ENCODE measurements around the gene OR1I1.

OR1I1 gene

GRCh38 chr19:15122331-15123030 is 40.5 kb downstream of the OR1I1 start:
- DNase-seq (ENCODE audit: low spot score in 2 of 2) = no peak
- Mint-ChIP-seq H3K27ac (no peak overlapping the region), H3K4me3 (no peak overlapping the region), H3K9me3 (no peaks in the 10 kb centered on the region), H3K4me1 (peaks cover 26% of the 10 kb centered on the region), H3K36me3 (peaks cover 58% of the 10 kb centered on the region)
- ATAC-seq = no peak

- Mint-ChIP-seq H3K36me3 (peaks cover 51% of the 10 kb centered on the region), H3K9me3 (no peaks in the 10 kb centered on the region), H3K4me3 (peak overlapping the region; percentile 93), H3K4me1 (peaks cover 26% of the 10 kb centered on the region), H3K27ac (peak overlapping the region; percentile 97)
- DNase-seq (ENCODE audit: low spot score in 2 of 2) (no peak), ATAC-seq (no peak)
Observed at GRCh38 chr19:15123031-15123890, 41.2 kb downstream of the OR1I1 start.

GRCh38 chr19:15123900-15124299 is 41.9 kb downstream of the OR1I1 start:
- Mint-ChIP-seq H3K4me3 (peak overlapping the region; percentile 93), H3K4me1 (peaks cover 26% of the 10 kb centered on the region), H3K9me3 (no peaks in the 10 kb centered on the region), H3K36me3 (peaks cover 45% of the 10 kb centered on the region), H3K27ac (peak overlapping the region; percentile 97)
- ATAC-seq (no peak), DNase-seq (ENCODE audit: low spot score in 2 of 2) (no peak)

DNA sequence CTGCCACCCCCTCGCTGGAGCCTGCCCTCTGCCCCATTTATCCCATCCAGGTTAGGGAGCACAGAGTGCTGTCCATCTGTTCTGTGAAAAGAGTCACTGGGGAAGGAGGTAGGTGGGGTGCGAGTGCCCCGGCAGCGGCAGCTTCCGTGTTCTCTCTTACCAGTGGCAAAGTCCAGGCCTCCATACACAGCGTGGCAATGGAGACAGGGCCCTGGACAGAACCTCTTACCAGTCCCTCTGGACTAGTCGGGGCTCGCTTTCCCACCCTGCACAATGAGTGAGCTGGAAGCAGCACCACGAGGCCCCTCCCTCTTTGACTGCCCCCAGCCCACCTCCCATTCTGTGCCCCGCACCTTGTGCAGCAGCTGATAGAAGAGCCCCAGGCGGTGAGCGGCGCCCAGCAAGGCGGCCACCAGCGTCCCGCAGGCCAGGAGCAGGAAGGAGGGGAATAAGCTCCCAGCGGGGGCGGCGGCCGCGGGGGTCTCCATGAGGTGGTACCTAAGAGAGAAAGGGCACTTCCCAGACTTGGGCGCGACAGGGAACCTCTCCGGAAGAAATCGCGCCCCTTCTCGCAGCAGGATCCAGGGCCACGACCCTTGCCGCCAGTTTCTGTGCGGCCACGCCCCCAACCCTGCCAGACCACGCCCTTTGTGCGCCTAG is 42.7 kb downstream of the OR1I1 start:
- DNase-seq (ENCODE audit: low spot score in 2 of 2) = no peak
- Mint-ChIP-seq H3K4me3 (peak overlapping the region; percentile 93), H3K9me3 (no peaks in the 10 kb centered on the region), H3K4me1 (peaks cover 26% of the 10 kb centered on the region), H3K36me3 (peaks cover 37% of the 10 kb centered on the region), H3K27ac (peak overlapping the region; percentile 97)
- ATAC-seq = no peak

GRCh38 chr19:15125232-15126067 is 43.4 kb downstream of the OR1I1 start:
- H3K4me1 Mint-ChIP-seq = peaks cover 31% of the 10 kb centered on the region
- peak overlapping the region; percentile 93 for H3K4me3 Mint-ChIP-seq
- H3K9me3 Mint-ChIP-seq = no peaks in the 10 kb centered on the region
- DNase-seq (ENCODE audit: low spot score in 2 of 2) (peak; percentile 97 to 99), ATAC-seq (peak; percentile 94)
- H3K27ac Mint-ChIP-seq = peak overlapping the region; percentile 97
- peaks cover 30% of the 10 kb centered on the region for H3K36me3 Mint-ChIP-seq

- DNase-seq (ENCODE audit: low spot score in 2 of 2) (no peak), ATAC-seq (no peak)
- peak overlapping the region; percentile 93 for H3K4me3 Mint-ChIP-seq
- H3K27ac Mint-ChIP-seq = peak overlapping the region; percentile 97
- H3K9me3 Mint-ChIP-seq = no peaks in the 10 kb centered on the region
- H3K4me1 Mint-ChIP-seq = peaks cover 27% of the 10 kb centered on the region
- H3K36me3 Mint-ChIP-seq = peaks cover 22% of the 10 kb centered on the region
Observed at GRCh38 chr19:15126131-15126910, 44.3 kb downstream of the OR1I1 start.

DNA sequence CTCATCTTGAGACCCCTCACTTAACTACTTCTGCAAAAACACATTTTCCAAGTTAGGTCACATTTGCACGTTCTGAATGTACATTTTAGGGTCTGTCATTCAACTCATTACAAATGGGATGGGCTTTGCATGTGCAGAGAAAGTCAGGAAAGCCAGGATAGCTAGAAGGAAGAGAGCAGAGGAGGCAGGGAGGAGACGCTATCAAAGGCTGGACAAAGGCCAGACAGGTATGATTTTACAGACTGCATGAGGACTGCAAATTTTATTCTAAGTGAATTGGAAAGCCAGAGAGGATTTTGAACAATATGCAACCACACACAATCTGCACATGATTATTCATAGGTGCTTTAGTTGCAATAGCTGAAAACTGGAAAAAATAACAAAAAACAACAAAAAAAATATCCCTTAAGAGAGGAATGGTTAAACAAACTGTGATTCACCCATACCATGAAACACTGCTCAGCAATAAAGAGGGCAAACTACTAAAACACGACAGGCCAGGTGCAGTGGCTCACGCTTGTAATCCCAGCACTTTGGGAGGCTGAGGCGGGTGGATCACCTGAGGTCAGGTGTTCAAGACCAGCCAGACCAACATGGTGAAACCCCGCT is 46.3 kb downstream of the OR1I1 start:
- Mint-ChIP-seq H3K9me3 (no peaks in the 10 kb centered on the region), H3K27ac (no peak overlapping the region), H3K36me3 (peaks cover 12% of the 10 kb centered on the region), H3K4me1 (peaks cover 25% of the 10 kb centered on the region), H3K4me3 (no peak overlapping the region)
- ATAC-seq (no peak), DNase-seq (ENCODE audit: low spot score in 2 of 2) (no peak)

DNA sequence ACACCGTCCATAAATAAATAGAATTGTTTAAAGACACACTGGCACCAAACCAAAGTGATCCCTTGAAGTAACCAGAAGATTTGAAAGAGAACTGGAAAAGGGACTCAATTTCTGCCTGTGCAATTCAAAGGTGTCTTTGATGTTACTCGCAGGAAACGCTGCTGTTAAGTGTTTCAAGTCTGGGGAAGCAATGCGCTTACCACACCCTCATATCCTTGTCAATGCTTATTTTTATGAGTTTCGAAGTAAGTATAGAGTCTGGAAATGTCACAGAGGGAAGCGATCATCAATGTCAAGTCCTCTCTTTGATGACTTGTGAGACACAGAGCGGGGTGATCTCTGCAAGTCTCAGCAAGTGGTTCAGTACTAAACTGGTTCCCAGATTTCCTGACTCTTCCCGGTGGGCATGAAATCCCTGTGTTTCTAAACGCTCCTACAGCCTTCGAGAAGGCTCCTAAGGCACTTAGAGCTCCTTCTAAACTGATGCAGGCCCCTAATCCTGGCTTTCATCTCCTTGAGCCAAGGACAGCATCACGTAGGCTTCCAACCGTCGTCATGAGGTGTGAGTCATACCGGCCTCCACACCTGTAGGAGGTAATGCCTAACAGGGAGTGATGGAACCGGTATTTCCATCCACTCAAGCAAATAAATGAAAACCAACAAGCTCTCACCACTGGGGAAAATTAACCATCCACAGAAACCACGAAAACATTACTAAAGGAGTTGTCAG is 48.0 kb downstream of the OR1I1 start:
- H3K4me3 Mint-ChIP-seq = no peak overlapping the region
- no peak for ATAC-seq
- DNase-seq (ENCODE audit: low spot score in 2 of 2) = no peak
- H3K36me3 Mint-ChIP-seq = peaks cover 10% of the 10 kb centered on the region
- H3K9me3 Mint-ChIP-seq = no peaks in the 10 kb centered on the region
- no peak overlapping the region for H3K27ac Mint-ChIP-seq
- peaks cover 13% of the 10 kb centered on the region for H3K4me1 Mint-ChIP-seq

GRCh38 chr19:15136234-15136954 is 54.4 kb downstream of the OR1I1 start:
- no peak overlapping the region for H3K27ac Mint-ChIP-seq
- H3K4me1 Mint-ChIP-seq = no peaks in the 10 kb centered on the region
- no peak overlapping the region for H3K4me3 Mint-ChIP-seq
- no peaks in the 10 kb centered on the region for H3K36me3 Mint-ChIP-seq
- ATAC-seq (no peak), DNase-seq (ENCODE audit: low spot score in 2 of 2) (no peak)
- H3K9me3 Mint-ChIP-seq = no peaks in the 10 kb centered on the region

- Mint-ChIP-seq H3K36me3 (no peaks in the 10 kb centered on the region), H3K9me3 (no peaks in the 10 kb centered on the region), H3K27ac (no peak overlapping the region), H3K4me3 (no peak overlapping the region), H3K4me1 (no peaks in the 10 kb centered on the region)
- ATAC-seq (no peak), DNase-seq (ENCODE audit: low spot score in 2 of 2) (no peak)
Observed at GRCh38 chr19:15137777-15138176, 55.8 kb downstream of the OR1I1 start.

- H3K36me3 Mint-ChIP-seq = no peaks in the 10 kb centered on the region
- H3K4me1 Mint-ChIP-seq = no peaks in the 10 kb centered on the region
- no peak overlapping the region for H3K4me3 Mint-ChIP-seq
- H3K9me3 Mint-ChIP-seq = no peaks in the 10 kb centered on the region
- no peak overlapping the region for H3K27ac Mint-ChIP-seq
- no peak for ATAC-seq
- no peak for DNase-seq (ENCODE audit: low spot score in 2 of 2)
Observed at GRCh38 chr19:15138427-15138826, 56.4 kb downstream of the OR1I1 start.

- no peak for ATAC-seq
Observed at GRCh38 chr19:15141143-15141542, 59.1 kb downstream of the OR1I1 start.

GRCh38 chr19:15142313-15142712 is 60.3 kb downstream of the OR1I1 start:
- Mint-ChIP-seq H3K9me3 (no peaks in the 10 kb centered on the region), H3K4me3 (no peak overlapping the region), H3K4me1 (no peaks in the 10 kb centered on the region), H3K27ac (no peak overlapping the region), H3K36me3 (no peaks in the 10 kb centered on the region)
- DNase-seq (ENCODE audit: low spot score in 2 of 2) (no peak), ATAC-seq (no peak)

More at GRCh38 chr19:15141143-15141542, 59.1 kb downstream of the OR1I1 start:
- Mint-ChIP-seq H3K9me3 (no peaks in the 10 kb centered on the region), H3K4me3 (no peak overlapping the region), H3K27ac (no peak overlapping the region), H3K36me3 (no peaks in the 10 kb centered on the region), H3K4me1 (no peaks in the 10 kb centered on the region)
- no peak for DNase-seq (ENCODE audit: low spot score in 2 of 2)
